SK-N-SH (cell line): ENCODE results near the gene SLC29A1. TPM values are rescaled to one million over a fixed set of nuclear protein-coding genes. Genes with fewer than 3 reads are reported as not detected.

ENCODE experiments used
- CTCF ChIA-PET: fragments of 300-600, 350-600 bp; formaldehyde crosslinking; extraction: SDS; loops from one replicate; lab custom pipeline; 2021; lab: Yijun Ruan, JAX
- POLR2A ChIA-PET: fragments of 350-600 bp; sonication (Branson Sonifier 250); formaldehyde crosslinking; extraction: SDS; loops from one replicate; lab custom pipeline; 2020; ENCODE audit warnings: antibody characterized with exemption, inconsistent platforms; lab: Yijun Ruan, JAX
- DNase-seq: peaks from one replicate; pipeline ENCODE4 v3.0.0; 2012
- H2AFZ ChIP-seq: fragments of 200-600 bp; sonication (generic); 2 replicates; pipeline ENCODE4 v1.8.1; 2016; ENCODE audit warnings: antibody characterized with exemption, mild to moderate bottlenecking, low read depth
- H3F3A ChIP-seq: fragments of 200-600 bp; sonication (generic); replicated peaks from 2 replicates; pipeline ENCODE3; 2016; ENCODE audit warnings: antibody characterized with exemption, mild to moderate bottlenecking; ENCODE audit not compliant: insufficient read depth
- H3K27ac ChIP-seq, 2 experiments: fragments of 200-500 bp in 1 of 2; fragments of 200-600 bp in 1 of 2; sonication (Bioruptor generic) in 1 of 2; sonication (generic), shearing (Covaris generic) in 1 of 2; 2 replicates each; pipeline versions ENCODE4 v1.5.1 to v1.6.1; 2014 to 2016; ENCODE audit warnings: low read depth in 2 of 2, inconsistent platforms in 1 of 2, low read length in 1 of 2, mild to moderate bottlenecking in 1 of 2, mixed read lengths in 1 of 2
- H3K27me3 ChIP-seq: fragments of 200-600 bp; sonication (generic), shearing (Covaris generic); 2 replicates; pipeline ENCODE4 v1.6.1; 2016; ENCODE audit warnings: mixed run types; ENCODE audit not compliant: insufficient read depth
- H3K36me3 ChIP-seq, 2 experiments: fragments of 200-500 bp in 1 of 2; fragments of 200-600 bp in 1 of 2; sonication (Bioruptor generic) in 1 of 2; sonication (generic) in 1 of 2; replicated peaks in 1 of 2; 2 replicates each; pipeline versions ENCODE3 to v1.5.1; 2014 to 2016; ENCODE audit warnings: low read length in 1 of 2, mild to moderate bottlenecking in 1 of 2; ENCODE audit not compliant: insufficient read depth in 2 of 2, control insufficient read depth in 1 of 2
- H3K4me1 ChIP-seq, 2 experiments: fragments of 200-500 bp in 1 of 2; fragments of 200-600 bp in 1 of 2; sonication (Bioruptor generic) in 1 of 2; sonication (generic), shearing (Covaris generic) in 1 of 2; 2 replicates each; pipeline versions ENCODE4 v1.5.1 to v1.6.1; 2014 to 2016; ENCODE audit warnings: low read depth in 1 of 2, low read length in 1 of 2, mixed run types in 1 of 2; ENCODE audit not compliant: insufficient read depth in 2 of 2, control insufficient read depth in 1 of 2
- H3K4me2 ChIP-seq: fragments of 200-600 bp; sonication (generic), shearing (Covaris generic); 2 replicates; pipeline ENCODE4 v1.6.1; 2017; ENCODE audit warnings: mixed run types
- H3K4me3 ChIP-seq, 2 experiments: fragments of 200-500 bp in 1 of 2; fragments of 200-600 bp in 1 of 2; sonication (Bioruptor generic) in 1 of 2; sonication (generic), shearing (Covaris generic) in 1 of 2; 2 replicates each; pipeline versions ENCODE4 v1.5.1 to v1.8.1; 2014 to 2016; ENCODE audit warnings: low read depth in 2 of 2, inconsistent platforms in 1 of 2, low read length in 1 of 2, mild to moderate bottlenecking in 1 of 2, mixed read lengths in 1 of 2, moderate library complexity in 1 of 2
- H3K79me2 ChIP-seq: fragments of 200-600 bp; sonication (generic); 2 replicates; pipeline ENCODE4 v1.8.1; 2017; ENCODE audit warnings: mild to moderate bottlenecking; ENCODE audit not compliant: insufficient read depth
- H3K9ac ChIP-seq: fragments of 200-600 bp; sonication (generic); 2 replicates; pipeline ENCODE4 v1.6.1; 2017; ENCODE audit warnings: mixed run types
- H3K9me2 ChIP-seq: fragments of 200-600 bp; sonication (generic); 2 replicates; pipeline ENCODE4 v1.6.1; 2017; ENCODE audit warnings: mixed run types
- H3K9me3 ChIP-seq: fragments of 200-600 bp; sonication (generic); 2 replicates; pipeline ENCODE4 v1.6.1; 2017; ENCODE audit warnings: mixed run types, mild to moderate bottlenecking, moderate library complexity
- H4K20me1 ChIP-seq: fragments of 200-600 bp; sonication (generic); 2 replicates; pipeline ENCODE4 v1.6.1; 2017; ENCODE audit warnings: mild to moderate bottlenecking, mixed run types; ENCODE audit not compliant: insufficient read depth
- ELF1 ChIP-seq: IDR thresholded peaks from 2 replicates; pipeline ENCODE4 v1.4.0; 2012
- EZH2phosphoT487 ChIP-seq: fragments of 200-600 bp; sonication (generic); IDR thresholded peaks from 2 replicates; pipeline ENCODE4 v1.6.1; 2017; ENCODE audit warnings: low read depth, mixed run types, mild to moderate bottlenecking, antibody characterized with exemption, moderate library complexity, borderline replicate concordance
- FOSL2 ChIP-seq: IDR thresholded peaks from 2 replicates; pipeline ENCODE4 v1.4.0; 2012; ENCODE audit warnings: low read depth, mild to moderate bottlenecking, moderate library complexity, borderline replicate concordance
- FOXM1 ChIP-seq: IDR thresholded peaks from 2 replicates; pipeline ENCODE4 v1.4.0; 2012; ENCODE audit warnings: low read depth, mild to moderate bottlenecking
- NFIC ChIP-seq: IDR thresholded peaks from 2 replicates; pipeline ENCODE4 v1.4.0; 2012; ENCODE audit warnings: borderline replicate concordance
- POLR2AphosphoS5 ChIP-seq: IDR thresholded peaks from 2 replicates; pipeline ENCODE4 v1.6.1; 2012; ENCODE audit warnings: low read depth, low read length
- RAD21 ChIP-seq: IDR thresholded peaks from 2 replicates; pipeline ENCODE4 v1.6.1; 2012; ENCODE audit warnings: mild to moderate bottlenecking, low read length
- RCOR1 ChIP-seq: fragments of 150-350 bp; IDR thresholded peaks from 2 replicates; pipeline ENCODE4 v1.6.1; 2017; ENCODE audit warnings: antibody characterized with exemption, low read length
- RFX5 ChIP-seq: IDR thresholded peaks from 2 replicates; pipeline ENCODE4 v1.6.1; 2012; ENCODE audit warnings: mild to moderate bottlenecking, improper control_type of control experiment, low read length
- RXRA ChIP-seq: IDR thresholded peaks from 2 replicates; pipeline ENCODE4 v1.4.0; 2012; ENCODE audit warnings: low read depth, mild to moderate bottlenecking, borderline replicate concordance
- SMC3 ChIP-seq: IDR thresholded peaks from 2 replicates; pipeline ENCODE4 v1.6.1; 2012; ENCODE audit warnings: low read depth, low read length, improper control_type of control experiment
- TAF1 ChIP-seq: IDR thresholded peaks from 2 replicates; pipeline ENCODE4 v1.6.1; 2012; ENCODE audit warnings: low read depth, mild to moderate bottlenecking, low read length, moderate library complexity, borderline replicate concordance
- TCF12 ChIP-seq: IDR thresholded peaks from 2 replicates; pipeline ENCODE4 v1.4.0; 2012
- TEAD4 ChIP-seq: IDR thresholded peaks from 2 replicates; pipeline ENCODE4 v1.4.0; 2012; ENCODE audit warnings: mild to moderate bottlenecking, borderline replicate concordance; ENCODE audit not compliant: insufficient read depth
- YY1 ChIP-seq: IDR thresholded peaks from 2 replicates; pipeline ENCODE4 v1.4.0; 2012; ENCODE audit warnings: low read depth, mild to moderate bottlenecking
- WGBS: methylation state at CpG from one replicate; pipeline ENCODE4 v1.1.6; 2017; ENCODE audit warnings: low lambda C conversion rate; 5-methylcytosine and 5-hydroxymethylcytosine counted together
- polyA plus RNA-seq, 3 experiments: library from polyadenylated mRNA; depleted of rRNA; stranded (reverse); fragments of >200 nt; gene quantifications; 2 replicates each; pipeline ENCODE4 v1.2.3, GENCODE V29; 2012
- TF ChIP-seq, protein P1 (sequence below): fragments of 150-350 bp; IDR thresholded peaks from 2 replicates; pipeline ENCODE4 v1.6.1; 2016; ENCODE audit warnings: mild to moderate bottlenecking, low read depth, low read length
- TF ChIP-seq, protein P2 (sequence below): IDR thresholded peaks from 2 replicates; pipeline ENCODE4 v1.4.0; 2012; ENCODE audit warnings: low read depth, borderline replicate concordance
- TF ChIP-seq, protein P3 (sequence below): IDR thresholded peaks from 2 replicates; pipeline ENCODE4 v1.4.0; 2012; ENCODE audit warnings: low read depth, borderline replicate concordance
- TF ChIP-seq, protein P4 (sequence below): IDR thresholded peaks from 2 replicates; pipeline ENCODE4 v1.4.0; 2012; ENCODE audit warnings: low read depth
- TF ChIP-seq, protein P5 (sequence below): fragments of 200-600 bp; sonication (generic); IDR thresholded peaks from 2 replicates; pipeline ENCODE4 v1.6.1; 2017; ENCODE audit warnings: antibody characterized with exemption, mild to moderate bottlenecking, moderate library complexity

SLC29A1 gene
- polyA plus RNA-seq, 1 of the 3 experiments (the other 2 are of a cell fraction), result 44.5 TPM

DNA sequence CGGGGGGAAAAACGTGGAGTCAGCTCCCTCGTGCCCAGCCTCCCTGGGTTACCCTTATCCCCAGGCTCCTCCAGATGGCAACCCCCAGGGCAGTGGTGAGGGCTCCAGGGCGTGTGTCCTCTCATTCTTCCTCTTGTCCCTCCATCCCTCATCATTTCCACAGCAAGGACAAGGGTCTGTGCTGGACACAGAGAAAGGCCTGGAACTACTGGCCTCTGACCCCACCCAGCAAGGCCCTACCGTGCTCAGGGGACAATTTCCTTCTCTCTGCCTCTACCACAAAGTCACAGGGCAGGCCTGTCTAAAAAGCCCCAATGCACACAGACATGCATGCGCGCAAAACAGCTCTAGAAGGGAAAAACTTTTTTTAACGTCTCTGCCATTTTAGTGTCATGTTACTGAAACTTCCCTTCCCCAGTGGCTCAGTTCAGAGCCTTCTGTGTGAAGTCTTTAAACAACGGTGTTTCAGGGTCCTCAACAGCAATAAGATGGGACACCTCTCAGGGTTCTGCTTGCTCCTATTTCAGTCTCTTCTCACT lies 35.0 kb downstream of the SLC29A1 start:
- H4K20me1 ChIP-seq, result peaks cover 33% of the 10 kb centered on the region
- no peak overlapping the region for H2AFZ ChIP-seq
- no peak for DNase-seq
- H3K9me3 ChIP-seq, result no peaks in the 10 kb centered on the region
- H3K4me2 ChIP-seq, result no peak overlapping the region
- H3K4me1 ChIP-seq, result peaks cover 3 to 43% of the 10 kb centered on the region in 2 experiments; a peak in 1 of 4 replicates
- no peaks in the 10 kb centered on the region for H3K9me2 ChIP-seq
- H3K36me3 ChIP-seq, result peaks cover 13 to 34% of the 10 kb centered on the region in 2 experiments
- ChIA-PET CTCF (interaction anchor here (0.7 to 7.1 kb wide), 8 partner anchors 8 to 134 kb away, joined by 3 to 90 read pairs (median 18); partner anchors contain the start of genes AARS2, HSP90AB1 and NFKBIE), POLR2A (no interaction called here)
- H3K9ac ChIP-seq, result no peak overlapping the region
- no peaks in the 10 kb centered on the region for H3K27me3 ChIP-seq
- 84% methylated on average over 5 of the region's 9 CpGs for WGBS
- TF ChIP-seq RFX5 (no peak), FOSL2 (no peak), RAD21 (no peak), SMC3 (no peak), FOXM1 (no peak), EZH2phosphoT487 (no peak), RXRA (no peak), TCF12 (no peak), YY1 (no peak), NFIC (no peak), POLR2AphosphoS5 (no peak), ELF1 (no peak), RCOR1 (no peak), TEAD4 (no peak), TAF1 (no peak)
- TF ChIP-seq, protein P1, sequence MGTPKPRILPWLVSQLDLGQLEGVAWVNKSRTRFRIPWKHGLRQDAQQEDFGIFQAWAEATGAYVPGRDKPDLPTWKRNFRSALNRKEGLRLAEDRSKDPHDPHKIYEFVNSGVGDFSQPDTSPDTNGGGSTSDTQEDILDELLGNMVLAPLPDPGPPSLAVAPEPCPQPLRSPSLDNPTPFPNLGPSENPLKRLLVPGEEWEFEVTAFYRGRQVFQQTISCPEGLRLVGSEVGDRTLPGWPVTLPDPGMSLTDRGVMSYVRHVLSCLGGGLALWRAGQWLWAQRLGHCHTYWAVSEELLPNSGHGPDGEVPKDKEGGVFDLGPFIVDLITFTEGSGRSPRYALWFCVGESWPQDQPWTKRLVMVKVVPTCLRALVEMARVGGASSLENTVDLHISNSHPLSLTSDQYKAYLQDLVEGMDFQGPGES, result no peak
- TF ChIP-seq, protein P2, sequence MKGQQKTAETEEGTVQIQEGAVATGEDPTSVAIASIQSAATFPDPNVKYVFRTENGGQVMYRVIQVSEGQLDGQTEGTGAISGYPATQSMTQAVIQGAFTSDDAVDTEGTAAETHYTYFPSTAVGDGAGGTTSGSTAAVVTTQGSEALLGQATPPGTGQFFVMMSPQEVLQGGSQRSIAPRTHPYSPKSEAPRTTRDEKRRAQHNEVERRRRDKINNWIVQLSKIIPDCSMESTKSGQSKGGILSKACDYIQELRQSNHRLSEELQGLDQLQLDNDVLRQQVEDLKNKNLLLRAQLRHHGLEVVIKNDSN, result no peak
- TF ChIP-seq, protein P3, sequence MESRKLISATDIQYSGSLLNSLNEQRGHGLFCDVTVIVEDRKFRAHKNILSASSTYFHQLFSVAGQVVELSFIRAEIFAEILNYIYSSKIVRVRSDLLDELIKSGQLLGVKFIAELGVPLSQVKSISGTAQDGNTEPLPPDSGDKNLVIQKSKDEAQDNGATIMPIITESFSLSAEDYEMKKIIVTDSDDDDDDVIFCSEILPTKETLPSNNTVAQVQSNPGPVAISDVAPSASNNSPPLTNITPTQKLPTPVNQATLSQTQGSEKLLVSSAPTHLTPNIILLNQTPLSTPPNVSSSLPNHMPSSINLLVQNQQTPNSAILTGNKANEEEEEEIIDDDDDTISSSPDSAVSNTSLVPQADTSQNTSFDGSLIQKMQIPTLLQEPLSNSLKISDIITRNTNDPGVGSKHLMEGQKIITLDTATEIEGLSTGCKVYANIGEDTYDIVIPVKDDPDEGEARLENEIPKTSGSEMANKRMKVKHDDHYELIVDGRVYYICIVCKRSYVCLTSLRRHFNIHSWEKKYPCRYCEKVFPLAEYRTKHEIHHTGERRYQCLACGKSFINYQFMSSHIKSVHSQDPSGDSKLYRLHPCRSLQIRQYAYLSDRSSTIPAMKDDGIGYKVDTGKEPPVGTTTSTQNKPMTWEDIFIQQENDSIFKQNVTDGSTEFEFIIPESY, result no peak
- TF ChIP-seq, protein P4, sequence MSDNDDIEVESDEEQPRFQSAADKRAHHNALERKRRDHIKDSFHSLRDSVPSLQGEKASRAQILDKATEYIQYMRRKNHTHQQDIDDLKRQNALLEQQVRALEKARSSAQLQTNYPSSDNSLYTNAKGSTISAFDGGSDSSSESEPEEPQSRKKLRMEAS, result no peak
- TF ChIP-seq, protein P5, sequence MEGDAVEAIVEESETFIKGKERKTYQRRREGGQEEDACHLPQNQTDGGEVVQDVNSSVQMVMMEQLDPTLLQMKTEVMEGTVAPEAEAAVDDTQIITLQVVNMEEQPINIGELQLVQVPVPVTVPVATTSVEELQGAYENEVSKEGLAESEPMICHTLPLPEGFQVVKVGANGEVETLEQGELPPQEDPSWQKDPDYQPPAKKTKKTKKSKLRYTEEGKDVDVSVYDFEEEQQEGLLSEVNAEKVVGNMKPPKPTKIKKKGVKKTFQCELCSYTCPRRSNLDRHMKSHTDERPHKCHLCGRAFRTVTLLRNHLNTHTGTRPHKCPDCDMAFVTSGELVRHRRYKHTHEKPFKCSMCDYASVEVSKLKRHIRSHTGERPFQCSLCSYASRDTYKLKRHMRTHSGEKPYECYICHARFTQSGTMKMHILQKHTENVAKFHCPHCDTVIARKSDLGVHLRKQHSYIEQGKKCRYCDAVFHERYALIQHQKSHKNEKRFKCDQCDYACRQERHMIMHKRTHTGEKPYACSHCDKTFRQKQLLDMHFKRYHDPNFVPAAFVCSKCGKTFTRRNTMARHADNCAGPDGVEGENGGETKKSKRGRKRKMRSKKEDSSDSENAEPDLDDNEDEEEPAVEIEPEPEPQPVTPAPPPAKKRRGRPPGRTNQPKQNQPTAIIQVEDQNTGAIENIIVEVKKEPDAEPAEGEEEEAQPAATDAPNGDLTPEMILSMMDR, result no peak
- peaks cover 31% of the 10 kb centered on the region for H3F3A ChIP-seq
- H3K79me2 ChIP-seq, result peaks cover 38% of the 10 kb centered on the region
- no peak overlapping the region for H3K4me3 ChIP-seq
- H3K27ac ChIP-seq, result no peak overlapping the region
